COLO668 (cell line): ENCODE results near the gene HNF1B.
A peak's percentile ranks its signal among the peaks of the same experiment; 100 is the strongest.

Experiments used
- DNase-seq: peaks from one replicate; lab custom pipeline; 2025; ENCODE audit not compliant: unreplicated experiment; lab: John Stamatoyannopoulos, UW

The HNF1B gene

GRCh38 chr17:37737971-37738370, 6.9 kb downstream of the HNF1B start:
- no peak for DNase-seq

GRCh38 chr17:37737081-37737480, 7.8 kb downstream of the HNF1B start:
- no peak for DNase-seq

GRCh38 chr17:37736428-37736827, 8.4 kb downstream of the HNF1B start:
- no peak for DNase-seq

DNA sequence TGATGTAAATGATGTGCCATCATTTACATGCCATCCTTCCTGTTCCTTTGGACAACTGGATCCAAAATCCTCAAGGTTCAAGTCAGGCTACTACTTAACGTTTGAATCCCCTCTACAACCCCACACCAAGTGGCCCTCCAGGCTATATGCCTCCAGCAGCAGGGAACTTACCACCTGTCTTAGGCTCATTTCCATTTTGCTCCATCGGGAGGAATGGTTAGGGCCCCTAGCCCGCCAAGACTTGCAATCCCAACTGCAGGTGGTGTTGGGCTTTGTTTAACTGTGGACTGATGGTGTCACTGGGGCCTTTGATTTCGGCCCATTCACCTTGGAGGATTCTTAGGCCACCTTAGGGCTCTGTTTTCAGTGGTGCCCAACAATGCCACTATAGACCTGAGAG, 9.7 kb downstream of the HNF1B start:
- no peak for DNase-seq

DNA sequence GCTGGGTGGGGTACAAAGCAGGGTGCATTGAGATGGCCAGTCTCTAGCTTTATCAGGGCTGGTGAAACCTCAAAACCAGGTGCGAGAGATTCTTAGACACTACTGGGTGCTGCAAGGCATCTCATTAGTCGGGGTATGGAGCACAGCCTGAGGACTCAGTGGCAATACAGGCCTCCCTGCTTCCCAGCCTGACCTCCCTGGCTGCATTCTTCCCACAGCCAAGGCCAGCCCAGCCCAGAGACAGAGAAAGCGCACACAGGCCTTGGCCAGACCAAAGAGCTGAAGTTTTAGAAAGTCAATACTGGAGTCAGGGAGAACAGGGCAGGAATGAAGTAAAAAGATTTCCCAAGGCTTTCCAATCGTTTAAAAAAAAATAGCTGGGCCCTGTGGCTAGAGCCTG, 12.5 kb downstream of the HNF1B start:
- no peak for DNase-seq

DNA sequence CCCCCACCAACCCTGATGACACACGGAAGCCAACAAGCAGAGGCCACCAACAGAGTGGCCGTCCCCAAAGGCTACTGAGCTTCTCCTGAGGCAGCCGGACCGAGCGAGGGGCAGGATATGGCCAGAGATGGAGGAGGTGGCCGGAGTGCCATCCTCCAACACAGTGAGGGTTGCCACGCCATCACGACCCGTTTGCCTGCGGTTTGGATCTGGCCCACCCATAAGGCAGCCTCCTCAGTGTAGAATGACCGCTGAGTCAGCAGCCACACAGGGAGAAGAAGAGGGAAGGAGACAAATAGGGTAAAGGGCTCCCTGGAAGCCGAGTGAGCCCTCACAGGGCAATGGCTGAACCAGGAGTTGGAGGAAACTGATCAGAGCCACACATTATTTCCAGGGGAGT, 13.8 kb downstream of the HNF1B start:
- no peak for DNase-seq

GRCh38 chr17:37729905-37730304, 15.0 kb downstream of the HNF1B start:
- DNase-seq, result no peak

DNA sequence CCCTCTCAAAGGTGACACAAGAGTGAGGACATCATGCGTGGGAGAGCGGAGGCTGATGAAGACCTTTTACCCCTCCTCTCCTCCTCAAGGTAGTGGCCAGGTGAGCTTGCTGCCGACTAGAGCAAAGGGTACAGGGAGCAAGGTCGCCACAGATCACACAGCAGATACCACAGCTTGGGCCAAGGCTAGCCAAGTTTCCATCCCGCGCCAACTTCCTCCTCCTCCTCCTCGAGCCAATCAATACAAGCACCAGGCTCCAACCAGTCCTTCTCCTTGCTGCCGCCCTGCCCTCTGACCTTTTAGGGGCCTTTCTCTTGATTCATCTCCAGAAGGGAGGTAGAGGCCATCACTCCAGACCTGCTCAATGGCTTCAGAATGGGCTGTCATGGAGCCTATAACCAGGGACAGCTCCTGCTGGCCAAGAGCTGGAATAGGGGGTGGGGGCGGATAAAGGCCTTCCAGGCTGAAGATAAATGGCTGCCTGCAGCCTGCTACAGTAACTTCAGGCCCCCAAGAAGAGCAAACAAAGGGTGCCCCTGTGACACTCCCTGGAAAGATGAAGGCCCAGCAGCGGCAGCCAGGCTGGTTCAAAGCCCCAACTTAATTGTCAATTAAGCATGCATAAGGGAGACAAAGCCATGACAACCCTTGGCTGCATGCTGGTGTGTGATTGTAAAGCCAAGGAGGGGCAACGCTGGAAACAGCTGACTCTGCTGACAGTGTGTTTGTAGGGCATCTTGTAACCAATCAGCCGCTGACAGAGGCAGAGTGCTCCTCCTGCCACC, 17.8 kb downstream of the HNF1B start:
- no peak for DNase-seq

GRCh38 chr17:37726248-37726647, 18.6 kb downstream of the HNF1B start:
- DNase-seq, result no peak

DNA sequence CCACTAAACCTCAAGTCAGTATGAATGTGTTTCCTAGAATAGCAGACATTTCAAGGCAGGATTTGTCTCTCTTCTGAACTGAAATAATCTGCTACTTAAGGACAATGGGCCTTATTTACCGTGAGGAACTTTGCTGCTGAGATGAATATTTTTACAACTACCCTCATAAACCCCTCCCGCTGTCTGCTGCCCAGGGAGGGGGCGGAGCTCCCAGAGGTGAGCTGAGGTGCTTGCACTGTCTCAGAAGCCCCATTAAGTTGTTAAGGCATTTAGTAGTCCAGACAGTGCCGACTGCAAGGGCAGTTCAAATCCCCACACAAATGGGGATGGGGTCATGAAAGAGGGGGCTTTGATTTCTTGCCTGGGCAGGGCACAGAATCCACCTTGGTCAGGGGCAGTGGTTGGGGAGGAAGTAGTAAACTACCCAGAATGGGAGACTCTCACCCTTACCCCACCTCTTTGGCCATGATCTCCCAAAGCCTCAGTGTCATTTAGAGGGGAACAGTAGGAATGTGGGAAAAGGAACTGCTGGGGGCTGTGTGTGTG, 19.2 kb downstream of the HNF1B start:
- no peak for DNase-seq

- no peak for DNase-seq
Measured at GRCh38 chr17:37725021-37725595, 19.8 kb downstream of the HNF1B start.

DNA sequence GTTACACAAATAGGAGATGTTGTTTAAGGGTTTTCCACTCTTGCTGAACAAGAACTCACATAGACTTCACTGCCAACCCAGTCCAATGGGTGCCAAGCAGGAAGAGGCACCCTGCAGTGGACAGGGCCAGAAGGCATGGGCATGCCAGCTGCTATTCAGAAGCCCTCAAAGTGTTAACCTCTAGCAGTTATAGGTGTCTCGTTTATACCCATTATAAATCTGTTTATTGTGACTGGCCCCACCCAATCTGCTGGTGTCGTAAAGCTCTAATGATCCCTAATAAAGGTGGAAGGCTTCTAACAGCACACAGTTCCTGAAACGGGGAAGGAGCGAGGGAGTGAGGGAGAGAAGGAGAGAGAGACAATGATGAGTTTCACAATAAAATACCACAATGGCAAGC, 23.9 kb downstream of the HNF1B start:
- DNase-seq, result no peak

DNA sequence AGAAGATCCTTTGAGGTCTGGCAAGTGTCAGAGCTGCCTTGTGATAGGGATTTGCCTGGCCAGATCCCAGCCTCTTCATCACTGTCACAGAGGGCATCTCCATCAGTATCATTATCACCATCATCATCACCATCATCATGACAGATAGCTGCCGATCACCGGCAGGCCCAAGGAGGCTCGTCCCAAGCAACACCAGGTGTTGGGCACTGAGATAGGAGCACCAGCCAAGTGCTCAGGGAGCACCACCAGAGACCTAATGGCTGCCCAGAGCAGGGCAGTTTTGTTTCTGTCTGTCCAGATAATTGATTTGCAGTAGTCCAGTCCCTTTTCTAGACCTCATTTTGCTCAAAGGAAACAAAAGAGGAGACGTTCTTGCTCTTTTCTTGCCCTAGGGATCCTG, 25.0 kb downstream of the HNF1B start:
- no peak for DNase-seq

- DNase-seq, result no peak
Measured at GRCh38 chr17:37718324-37719048, 26.4 kb downstream of the HNF1B start.

GRCh38 chr17:37717627-37718323, 27.1 kb downstream of the HNF1B start:
- DNase-seq, result no peak

DNA sequence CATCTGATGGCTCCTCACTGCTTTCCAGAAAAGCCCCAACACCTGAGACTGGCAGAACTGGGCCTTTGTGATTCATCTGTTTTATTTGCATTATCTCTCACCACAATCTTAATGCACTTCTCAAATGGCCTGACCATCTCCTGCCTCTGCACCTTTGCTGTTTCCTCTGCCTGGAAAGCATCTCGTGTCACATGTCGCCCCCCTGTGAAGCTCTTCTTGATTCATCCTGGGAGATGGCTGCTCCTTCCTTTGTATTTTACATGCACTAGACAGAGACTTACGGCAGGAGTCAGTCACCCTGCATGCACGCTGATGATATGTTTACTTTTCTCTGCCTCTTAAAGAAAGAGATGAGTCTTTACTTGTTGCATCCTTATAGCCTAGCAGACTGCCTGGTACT, 30.0 kb downstream of the HNF1B start:
- no peak for DNase-seq

GRCh38 chr17:37713624-37714023, 31.2 kb downstream of the HNF1B start:
- DNase-seq, result no peak

- DNase-seq, result no peak
Measured at GRCh38 chr17:37713028-37713431, 31.8 kb downstream of the HNF1B start.

GRCh38 chr17:37711113-37711512, 33.7 kb downstream of the HNF1B start:
- no peak for DNase-seq

- DNase-seq, result peak; percentile 64
Measured at GRCh38 chr17:37710344-37710886, 34.4 kb downstream of the HNF1B start.

DNA sequence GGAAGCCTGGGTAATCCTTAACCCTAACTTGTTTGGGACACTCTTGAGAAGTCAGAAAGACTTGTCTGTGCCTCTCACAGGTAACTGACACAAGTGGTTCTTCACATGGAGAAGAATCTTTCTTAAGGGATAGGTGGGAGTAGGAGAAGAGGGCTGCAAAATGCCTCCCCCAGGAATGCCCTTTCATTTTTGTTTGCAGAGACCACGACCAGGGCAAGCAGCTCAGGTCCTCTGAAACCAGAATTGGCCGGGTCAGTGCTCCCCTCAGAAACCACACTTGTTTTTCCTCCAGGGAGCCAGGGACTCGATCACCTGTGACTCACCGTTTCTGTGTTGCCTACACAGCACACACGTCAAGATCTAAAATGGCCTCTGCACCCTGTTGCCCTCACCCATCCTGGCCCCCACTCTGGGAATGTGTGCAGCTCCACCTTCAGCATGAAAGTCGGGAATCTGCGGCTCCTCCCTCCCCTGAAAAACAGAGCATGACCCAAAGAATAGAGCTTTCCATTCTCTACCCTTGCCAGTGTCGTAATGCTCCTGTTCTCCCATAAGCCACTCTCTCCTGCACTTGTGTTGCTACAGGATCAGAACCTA, 36.1 kb downstream of the HNF1B start:
- DNase-seq, result no peak
